Activated CD8-positive, alpha-beta memory T cell treated with anti-CD3 and anti-CD28 coated beads, Interleukin-2, amount 50 U/mL, for 1 hour (primary cell): ENCODE measurements around the gene PCDHA11.
"Not testable (repeated sequence)": the region's sequence is repeated elsewhere in the genome, so short reads cannot be mapped to it uniquely, and the experiment has no call there.

Experiments used
- DNase-seq: peaks from one replicate; pipeline ENCODE4 v3.0.0-alpha.2; 2020; ENCODE audit errors: extremely low read depth

PCDHA11 gene

DNA sequence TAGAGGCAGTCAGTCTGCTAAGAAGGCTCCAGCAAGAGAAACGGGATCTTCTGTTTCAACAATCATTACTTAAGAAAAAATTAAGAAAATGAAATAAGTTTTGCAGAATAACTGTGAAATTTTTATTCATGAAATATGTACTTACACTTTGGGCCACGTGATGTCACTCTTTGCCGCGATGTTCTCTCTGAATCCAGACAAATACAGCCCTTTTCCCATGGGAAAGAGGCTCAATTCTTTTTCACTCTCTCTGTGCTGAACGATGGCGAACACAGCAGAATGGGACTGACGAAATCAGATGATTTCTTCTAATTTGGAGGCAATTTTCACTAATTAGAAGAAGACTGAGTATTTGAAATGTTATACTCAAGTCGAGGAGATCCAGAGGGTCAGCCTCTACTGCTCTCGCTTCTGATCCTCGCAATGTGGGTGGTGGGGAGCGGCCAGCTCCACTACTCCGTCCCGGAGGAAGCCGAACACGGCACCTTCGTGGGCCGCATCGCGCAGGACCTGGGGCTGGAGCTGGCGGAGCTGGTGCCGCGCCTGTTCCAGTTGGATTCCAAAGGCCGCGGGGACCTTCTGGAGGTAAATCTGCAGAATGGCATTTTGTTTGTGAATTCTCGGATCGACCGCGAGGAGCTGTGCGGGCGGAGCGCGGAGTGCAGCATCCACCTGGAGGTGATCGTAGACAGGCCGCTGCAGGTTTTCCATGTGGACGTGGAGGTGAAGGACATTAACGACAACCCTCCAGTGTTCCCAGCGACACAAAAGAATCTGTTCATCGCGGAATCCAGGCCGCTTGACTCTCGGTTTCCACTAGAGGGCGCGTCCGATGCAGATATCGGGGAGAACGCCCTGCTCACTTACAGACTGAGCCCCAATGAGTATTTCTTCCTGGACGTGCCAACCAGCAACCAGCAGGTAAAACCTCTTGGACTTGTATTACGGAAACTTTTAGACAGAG, 20.3 kb upstream of the PCDHA11 start, which contains the start of gene PCDHA9:
PCDHA9 (plus strand) TSS at position 244 of the 964 bp plus-strand sequence; CDS start at position 358, 114 bp downstream.
- DNase-seq, result not testable (repeated sequence)

DNA sequence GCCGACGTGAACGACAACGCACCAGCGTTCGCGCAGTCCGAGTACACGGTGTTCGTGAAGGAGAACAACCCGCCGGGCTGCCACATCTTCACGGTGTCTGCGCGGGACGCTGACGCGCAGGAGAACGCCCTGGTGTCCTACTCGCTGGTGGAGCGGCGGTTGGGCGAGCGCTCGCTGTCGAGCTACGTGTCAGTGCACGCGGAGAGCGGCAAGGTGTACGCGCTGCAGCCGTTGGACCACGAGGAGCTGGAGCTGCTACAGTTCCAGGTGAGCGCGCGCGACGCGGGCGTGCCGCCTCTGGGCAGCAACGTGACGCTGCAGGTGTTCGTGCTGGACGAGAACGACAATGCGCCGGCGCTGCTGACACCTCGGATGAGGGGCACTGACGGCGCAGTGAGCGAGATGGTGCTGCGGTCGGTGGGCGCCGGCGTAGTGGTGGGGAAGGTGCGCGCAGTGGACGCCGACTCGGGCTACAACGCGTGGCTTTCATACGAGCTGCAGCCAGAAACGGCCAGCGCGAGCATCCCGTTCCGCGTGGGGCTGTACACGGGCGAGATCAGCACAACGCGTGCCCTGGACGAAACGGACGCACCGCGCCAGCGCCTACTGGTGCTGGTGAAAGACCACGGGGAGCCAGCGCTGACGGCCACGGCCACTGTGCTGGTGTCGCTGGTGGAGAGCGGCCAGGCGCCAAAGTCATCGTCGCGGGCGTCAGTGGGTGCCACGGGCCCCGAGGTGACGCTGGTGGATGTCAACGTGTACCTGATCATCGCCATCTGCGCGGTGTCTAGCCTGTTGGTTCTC, 18.7 kb upstream of the PCDHA11 start:
- not testable (repeated sequence) for DNase-seq

DNA sequence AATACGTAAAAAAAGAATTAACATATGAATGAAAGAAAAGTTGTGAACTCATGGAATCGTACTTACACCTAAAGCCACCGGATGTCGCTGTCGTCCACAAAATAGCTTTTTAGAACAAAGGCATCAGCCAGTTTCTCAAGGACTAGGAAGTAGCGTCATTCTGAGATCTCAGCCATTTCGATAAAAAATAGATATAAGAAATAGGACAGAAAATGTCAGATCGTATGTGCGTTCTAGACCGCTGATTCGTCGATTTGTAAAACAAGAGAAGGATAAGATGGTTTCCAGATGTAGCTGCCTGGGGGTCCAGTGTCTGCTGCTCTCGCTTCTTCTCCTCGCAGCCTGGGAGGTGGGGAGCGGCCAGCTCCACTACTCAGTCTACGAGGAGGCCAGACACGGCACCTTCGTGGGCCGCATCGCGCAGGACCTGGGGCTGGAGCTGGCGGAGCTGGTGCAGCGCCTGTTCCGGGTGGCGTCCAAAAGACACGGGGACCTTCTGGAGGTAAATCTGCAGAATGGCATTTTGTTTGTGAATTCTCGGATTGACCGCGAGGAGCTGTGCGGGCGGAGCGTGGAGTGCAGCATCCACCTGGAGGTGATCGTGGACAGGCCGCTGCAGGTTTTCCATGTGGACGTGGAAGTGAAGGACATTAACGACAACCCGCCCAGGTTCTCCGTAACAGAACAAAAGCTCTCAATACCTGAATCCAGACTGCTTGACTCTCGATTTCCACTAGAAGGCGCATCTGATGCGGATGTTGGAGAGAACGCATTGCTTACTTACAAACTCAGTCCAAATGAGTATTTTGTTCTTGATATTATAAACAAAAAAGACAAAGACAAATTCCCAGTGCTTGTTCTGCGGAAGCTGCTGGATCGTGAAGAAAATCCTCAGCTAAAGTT, 12.7 kb upstream of the PCDHA11 start, which contains the start of gene PCDHA10:
PCDHA10 (plus strand) TSS at position 126 of the 903 bp plus-strand sequence; CDS start at position 278, 152 bp downstream.
- no peak for DNase-seq

DNA sequence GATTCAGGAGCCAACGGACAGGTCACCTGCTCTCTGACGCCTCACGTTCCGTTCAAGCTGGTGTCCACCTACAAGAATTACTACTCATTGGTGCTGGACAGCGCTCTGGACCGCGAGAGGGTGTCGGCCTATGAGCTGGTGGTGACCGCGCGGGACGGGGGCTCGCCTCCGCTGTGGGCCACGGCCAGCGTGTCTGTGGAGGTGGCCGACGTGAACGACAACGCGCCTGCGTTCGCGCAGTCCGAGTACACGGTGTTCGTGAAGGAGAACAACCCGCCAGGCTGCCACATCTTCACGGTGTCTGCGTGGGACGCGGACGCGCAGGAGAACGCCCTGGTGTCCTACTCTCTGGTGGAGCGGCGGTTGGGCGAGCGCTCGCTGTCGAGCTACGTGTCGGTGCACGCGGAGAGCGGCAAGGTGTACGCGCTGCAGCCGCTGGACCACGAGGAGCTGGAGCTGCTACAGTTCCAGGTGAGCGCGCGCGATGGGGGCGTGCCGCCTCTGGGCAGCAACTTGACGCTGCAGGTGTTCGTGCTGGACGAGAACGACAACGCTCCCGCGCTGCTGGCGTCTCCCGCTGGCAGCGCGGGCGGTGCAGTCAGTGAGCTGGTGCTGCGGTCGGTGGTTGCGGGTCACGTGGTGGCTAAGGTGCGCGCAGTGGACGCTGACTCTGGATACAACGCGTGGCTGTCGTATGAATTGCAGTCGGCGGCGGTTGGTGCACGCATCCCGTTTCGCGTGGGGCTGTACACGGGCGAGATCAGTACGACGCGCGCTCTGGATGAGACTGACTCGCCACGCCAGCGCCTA, 11.4 kb upstream of the PCDHA11 start:
- DNase-seq, result no peak

DNA sequence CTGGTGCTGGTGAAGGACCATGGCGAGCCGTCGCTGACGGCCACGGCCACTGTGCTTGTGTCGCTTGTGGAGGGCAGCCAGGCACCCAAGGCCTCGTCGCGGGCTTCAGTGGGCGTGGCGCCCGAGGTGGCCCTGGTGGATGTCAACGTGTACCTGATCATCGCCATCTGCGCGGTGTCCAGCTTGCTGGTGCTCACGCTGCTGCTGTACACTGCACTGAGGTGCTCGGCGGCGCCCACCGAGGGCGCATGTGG, 10.8 kb upstream of the PCDHA11 start:
- DNase-seq, result no peak

DNA sequence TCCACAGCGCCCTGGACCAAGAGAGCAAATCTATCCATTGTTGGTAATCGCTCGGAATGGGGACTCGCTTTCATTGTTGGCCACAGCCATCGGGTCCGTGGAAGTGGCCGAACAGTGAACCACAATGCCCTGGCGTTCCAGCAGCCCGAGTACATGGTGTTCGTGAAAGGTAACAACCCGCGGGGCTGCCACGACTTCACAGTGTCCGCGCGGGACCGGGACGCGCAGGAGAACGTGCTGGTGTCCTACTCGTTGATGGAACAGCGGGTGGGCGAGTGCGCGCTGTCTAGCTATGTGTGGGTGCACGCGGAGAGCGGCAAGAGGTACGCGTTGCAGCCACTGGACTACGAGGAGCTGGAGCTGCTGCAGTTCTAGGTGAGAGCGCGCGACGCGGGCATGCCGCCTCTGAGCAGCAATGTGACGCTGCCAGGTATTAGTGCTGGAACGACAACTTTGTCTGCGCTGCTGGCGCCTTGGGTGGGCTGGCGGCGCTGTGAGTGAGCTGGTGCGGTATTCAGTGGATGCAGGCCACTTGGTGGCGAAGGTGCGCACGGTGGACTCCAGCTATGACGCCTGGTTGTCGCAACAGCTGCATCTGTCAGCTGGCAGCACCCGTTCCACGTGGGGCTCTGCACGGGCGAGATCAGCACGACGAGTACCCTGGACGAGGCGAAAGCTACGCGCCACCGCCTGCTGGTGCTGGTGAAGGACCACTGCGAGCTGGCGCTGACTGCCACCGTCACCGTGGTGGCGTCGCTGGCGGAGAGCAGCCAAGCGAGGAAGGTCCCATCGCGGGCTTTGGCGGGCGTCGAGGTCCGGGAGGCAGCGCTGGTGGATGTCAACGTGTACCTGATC, 6.1 kb upstream of the PCDHA11 start:
- DNase-seq, result no peak

DNA sequence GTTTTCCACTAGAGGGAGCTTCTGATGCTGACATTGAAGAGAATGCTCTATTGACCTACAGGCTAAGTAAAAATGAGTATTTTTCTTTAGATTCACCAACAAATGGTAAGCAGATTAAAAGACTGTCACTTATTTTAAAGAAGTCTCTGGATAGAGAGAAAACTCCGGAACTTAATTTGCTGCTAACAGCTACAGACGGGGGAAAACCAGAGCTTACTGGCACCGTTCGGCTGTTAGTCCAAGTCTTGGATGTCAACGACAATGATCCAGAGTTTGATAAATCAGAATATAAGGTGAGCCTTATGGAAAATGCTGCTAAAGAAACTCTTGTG, 764 bp downstream of the PCDHA11 start:
- no peak for DNase-seq

DNA sequence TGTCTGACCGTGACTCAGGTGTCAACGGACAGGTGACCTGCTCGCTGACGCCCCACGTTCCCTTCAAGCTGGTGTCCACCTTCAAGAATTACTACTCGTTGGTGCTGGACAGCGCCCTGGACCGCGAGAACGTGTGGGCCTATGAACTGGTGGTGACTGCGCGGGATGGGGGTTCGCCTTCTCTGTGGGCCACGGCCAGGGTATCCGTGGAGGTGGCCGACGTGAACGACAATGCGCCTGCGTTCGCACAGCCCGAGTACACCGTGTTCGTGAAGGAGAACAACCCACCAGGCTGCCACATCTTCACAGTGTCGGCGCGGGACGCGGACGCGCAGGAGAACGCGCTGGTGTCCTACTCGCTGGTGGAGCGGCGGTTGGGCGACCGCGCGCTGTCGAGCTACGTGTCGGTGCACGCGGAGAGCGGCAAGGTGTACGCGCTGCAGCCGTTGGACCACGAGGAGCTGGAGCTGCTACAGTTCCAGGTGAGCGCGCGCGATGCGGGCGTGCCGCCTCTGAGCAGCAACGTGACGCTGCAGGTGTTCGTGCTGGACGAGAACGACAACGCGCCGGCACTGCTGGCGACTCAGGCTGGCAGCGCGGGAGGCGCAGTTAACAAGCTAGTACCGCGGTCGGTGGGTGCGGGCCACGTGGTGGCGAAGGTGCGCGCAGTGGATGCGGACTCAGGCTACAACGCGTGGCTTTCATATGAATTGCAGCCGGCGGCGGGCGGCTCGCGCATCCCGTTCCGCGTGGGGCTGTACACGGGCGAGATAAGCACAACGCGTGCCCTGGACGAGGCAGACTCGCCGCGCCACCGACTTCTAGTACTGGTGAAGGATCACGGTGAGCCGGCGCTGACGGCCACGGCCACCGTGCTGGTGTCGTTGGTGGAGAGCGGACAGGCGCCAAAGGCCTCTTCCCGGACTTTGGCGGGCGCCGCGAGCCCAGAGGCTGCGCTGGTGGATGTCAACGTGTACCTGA, 1.8 kb downstream of the PCDHA11 start:
- DNase-seq, result no peak

DNA sequence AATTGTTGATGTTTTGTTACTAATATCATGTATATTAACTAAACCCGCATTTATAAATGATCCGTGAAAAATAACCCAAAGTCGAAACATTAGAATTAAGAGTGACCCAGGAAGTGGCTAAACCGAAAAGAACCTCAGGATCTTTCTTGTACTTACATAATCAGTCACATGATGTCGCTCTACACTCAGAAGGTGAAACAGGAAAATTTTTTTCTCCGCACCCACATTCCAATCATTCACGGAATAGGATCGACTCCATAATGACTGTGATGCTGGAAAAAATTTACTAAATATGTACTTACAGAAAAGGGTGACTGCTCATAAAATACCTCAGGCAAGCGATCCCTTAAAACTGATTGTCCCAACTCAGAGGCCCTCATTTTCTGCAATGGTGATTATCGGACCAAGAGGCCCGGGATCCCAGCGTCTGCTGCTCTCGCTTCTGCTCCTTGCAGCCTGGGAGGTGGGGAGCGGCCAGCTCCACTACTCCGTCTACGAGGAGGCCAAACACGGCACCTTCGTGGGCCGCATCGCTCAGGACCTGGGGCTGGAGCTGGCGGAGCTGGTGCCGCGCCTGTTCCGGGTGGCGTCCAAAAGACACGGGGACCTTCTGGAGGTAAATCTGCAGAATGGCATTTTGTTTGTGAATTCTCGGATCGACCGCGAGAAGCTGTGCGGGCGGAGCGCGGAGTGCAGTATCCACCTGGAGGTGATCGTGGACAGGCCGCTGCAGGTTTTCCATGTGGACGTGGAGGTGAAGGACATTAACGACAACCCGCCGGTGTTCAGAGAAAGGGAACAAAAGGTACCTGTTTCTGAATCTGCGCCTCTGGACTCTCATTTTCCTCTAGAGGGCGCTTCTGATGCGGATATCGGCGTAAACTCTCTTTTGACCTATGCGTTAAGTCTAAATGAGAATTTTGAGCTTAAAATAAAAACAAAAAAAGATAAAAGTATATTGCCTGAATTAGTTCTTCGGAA, 6.6 kb downstream of the PCDHA11 start, which contains the start of gene PCDHA12:
PCDHA12 (plus strand) TSS at position 224 of the 981 bp plus-strand sequence; CDS start at position 389, 165 bp downstream.
- DNase-seq, result no peak

DNA sequence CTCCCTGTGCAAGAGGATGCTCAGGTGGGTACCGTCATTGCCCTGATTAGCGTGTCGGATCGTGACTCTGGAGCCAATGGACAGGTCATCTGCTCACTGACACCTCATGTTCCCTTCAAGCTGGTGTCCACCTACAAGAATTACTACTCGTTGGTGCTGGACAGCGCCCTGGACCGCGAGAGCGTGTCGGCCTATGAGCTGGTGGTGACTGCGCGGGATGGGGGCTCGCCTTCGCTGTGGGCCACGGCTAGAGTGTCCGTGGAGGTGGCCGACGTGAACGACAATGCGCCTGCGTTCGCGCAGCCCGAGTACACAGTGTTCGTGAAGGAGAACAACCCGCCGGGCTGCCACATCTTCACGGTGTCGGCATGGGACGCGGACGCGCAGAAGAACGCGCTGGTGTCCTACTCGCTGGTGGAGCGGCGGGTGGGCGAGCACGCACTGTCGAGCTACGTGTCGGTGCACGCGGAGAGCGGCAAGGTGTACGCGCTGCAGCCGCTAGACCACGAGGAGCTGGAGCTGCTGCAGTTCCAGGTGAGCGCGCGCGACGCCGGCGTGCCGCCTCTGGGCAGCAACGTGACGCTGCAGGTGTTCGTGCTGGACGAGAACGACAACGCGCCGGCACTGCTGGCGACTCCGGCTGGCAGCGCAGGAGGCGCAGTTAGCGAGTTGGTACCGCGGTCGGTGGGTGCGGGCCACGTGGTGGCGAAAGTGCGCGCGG, 7.9 kb downstream of the PCDHA11 start:
- not testable (repeated sequence) for DNase-seq

DNA sequence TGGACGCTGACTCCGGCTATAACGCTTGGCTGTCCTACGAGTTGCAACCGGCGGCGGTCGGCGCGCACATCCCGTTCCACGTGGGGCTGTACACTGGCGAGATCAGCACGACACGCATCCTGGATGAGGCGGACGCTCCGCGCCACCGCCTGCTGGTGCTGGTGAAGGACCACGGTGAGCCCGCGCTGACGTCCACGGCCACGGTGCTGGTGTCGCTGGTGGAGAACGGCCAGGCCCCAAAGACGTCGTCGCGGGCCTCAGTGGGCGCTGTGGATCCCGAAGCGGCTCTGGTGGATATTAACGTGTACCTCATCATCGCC, 8.5 kb downstream of the PCDHA11 start:
- DNase-seq, result no peak

DNA sequence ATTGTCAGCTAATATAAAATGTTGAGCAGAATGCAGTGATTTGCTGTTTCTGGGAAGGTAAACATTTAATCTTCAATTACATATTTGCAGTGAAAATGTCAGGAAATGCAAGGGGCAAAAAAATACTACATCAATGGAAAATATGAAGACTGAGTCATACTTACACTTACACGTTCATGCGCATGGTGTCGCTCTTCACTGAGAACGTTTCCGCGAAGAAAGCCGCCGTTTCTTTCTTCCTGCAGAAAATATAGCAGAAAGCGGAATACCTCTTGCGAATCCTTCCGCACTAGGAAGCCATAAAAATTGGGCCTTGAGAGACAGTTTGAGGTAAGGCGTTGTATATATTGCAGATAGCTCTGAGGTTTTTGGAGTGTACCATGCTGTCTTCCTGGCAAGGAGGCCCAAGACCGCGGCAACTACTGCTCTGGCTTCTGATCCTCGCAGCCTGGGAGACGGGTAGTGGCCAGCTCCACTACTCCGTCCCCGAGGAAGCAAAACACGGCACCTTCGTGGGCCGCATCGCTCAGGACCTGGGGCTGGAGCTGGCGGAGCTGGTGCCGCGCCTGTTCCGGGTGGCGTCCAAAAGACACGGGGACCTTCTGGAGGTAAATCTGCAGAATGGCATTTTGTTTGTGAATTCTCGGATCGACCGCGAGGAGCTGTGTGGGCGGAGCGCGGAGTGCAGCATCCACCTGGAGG, 13.3 kb downstream of the PCDHA11 start, which contains the start of gene PCDHA13:
PCDHA13 (plus strand) TSS at position 236 of the 702 bp plus-strand sequence; CDS start at position 381, 145 bp downstream.
- no peak for DNase-seq

DNA sequence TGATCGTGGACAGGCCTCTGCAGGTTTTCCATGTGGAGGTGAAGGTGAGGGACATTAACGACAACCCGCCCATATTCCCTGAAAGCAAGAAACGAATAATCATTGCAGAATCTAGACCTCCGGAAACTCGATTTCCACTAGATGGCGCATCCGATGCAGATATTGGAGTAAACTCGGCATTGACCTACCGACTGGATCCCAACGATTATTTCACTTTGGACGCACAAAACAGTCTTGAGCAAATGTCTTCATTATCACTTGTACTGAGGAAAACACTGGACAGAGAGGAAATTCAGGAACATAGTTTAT, 13.8 kb downstream of the PCDHA11 start:
- no peak for DNase-seq

DNA sequence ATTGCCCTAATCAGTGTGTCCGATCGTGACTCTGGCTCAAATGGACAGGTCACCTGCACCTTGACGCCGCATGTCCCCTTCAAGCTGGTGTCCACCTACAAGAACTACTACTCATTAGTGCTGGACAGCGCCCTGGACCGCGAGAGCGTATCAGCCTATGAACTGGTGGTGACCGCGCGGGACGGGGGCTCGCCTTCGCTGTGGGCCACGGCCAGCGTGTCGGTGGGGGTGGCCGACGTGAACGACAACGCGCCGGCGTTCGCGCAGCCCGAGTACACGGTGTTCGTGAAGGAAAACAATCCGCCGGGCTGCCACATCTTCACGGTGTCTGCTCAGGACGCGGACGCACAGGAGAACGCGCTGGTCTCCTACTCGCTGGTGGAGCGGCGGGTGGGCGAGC, 14.6 kb downstream of the PCDHA11 start:
- no peak for DNase-seq

DNA sequence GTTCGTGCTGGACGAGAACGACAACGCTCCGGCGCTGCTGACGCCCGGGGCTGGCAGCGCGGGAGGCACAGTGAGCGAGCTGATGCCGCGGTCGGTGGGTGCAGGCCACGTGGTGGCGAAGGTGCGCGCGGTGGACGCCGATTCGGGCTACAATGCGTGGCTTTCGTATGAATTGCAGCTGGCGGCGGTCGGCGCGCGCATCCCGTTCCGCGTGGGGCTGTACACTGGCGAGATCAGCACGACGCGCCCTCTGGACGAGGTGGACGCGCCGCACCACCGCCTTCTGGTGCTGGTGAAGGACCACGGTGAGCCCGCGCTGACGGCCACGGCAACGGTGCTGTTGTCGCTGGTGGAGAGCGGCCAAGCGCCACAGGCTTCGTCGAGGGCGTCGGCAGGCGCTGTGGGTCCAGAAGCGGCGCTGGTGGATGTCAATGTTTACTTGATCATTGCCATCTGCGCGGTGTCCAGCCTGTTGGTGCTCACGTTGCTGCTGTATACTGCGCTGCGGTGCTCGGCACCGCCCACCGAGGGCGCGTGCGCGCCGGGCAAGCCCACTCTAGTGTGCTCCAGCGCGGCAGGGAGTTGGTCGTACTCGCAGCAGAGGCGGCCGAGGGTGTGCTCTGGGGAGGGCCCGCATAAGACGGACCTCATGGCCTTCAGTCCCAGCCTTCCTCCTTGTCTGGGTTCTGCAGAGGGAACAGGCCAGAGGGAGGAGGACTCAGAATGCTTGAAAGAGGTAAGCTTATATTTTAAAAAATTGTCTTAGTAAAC, 15.4 kb downstream of the PCDHA11 start:
- DNase-seq, result no peak

DNA sequence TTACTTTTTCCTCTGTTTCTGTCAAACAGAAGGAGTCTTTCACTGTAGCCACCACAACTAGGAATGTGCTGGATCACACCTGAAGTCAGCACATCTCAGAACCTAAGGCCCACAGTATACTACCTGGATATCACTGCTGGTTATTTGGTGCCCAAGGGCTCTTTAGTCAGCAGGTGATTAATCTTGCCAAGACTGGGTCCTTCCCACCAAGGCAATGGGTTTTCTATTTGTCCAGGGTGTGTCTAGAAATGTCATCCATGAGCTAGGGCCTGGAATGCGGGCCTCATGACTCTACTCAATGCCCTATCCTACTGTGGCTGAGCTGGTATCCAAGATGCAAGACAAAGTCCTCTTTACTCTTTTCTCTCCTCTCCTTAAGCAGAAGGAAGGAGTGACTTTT, 47.6 kb downstream of the PCDHA11 start:
- no peak for DNase-seq
